Motor neuron (in vitro differentiated cells): ENCODE data around the gene TBX10. TPM values are rescaled to one million over a fixed set of nuclear protein-coding genes. Genes with fewer than 3 reads are reported as not detected.
"Not testable (repeated sequence)": the region's sequence is repeated elsewhere in the genome, so short reads cannot be mapped to it uniquely, and the experiment has no call there.

ENCODE experiments used
- ATAC-seq, 8 experiments: fragments of 200-7000 bp; cut with Tn5 transposase; replicated peaks in 6 of 8; 2 replicates each; pipeline ENCODE4 v1.8.0; 2021; ENCODE audit warnings: mild to moderate bottlenecking in 8 of 8, moderate library complexity in 8 of 8
- H3K27ac ChIP-seq, 2 donors: fragments of 250-450 bp; sonication (Bioruptor Pico); 2 replicates each; pipeline ENCODE4 v1.9.0; 2021; ENCODE audit warnings: antibody characterized with exemption in 2 of 2, mild to moderate bottlenecking in 2 of 2, moderate library complexity in 1 of 2
- H3K4me1 ChIP-seq, 2 donors: fragments of 250-450 bp; sonication (Bioruptor Pico); replicated peaks in 1 of 2; 2 replicates each; pipeline ENCODE4 v1.6.1; 2021; ENCODE audit warnings: antibody characterized with exemption in 2 of 2, mild to moderate bottlenecking in 2 of 2, moderate library complexity in 1 of 2
- H3K4me3 ChIP-seq, 5 donors: fragments of 250-450 bp; sonication (Bioruptor Pico); 2 replicates each; pipeline ENCODE4 v1.9.0; 2021; ENCODE audit warnings: antibody characterized with exemption in 5 of 5, mild to moderate bottlenecking in 5 of 5, moderate library complexity in 4 of 5
- WGBS, 10 experiments: fragments of 450-650 bp; shearing (Covaris generic); methylation state at CpG; one replicate each; pipeline ENCODE4 v1.0.0; 2022; 5-methylcytosine and 5-hydroxymethylcytosine counted together
- in situ Hi-C, 9 experiments: fragments of 400-800 bp; cut with MboI; loops; one replicate each; pipeline ENCODE4 v1.15.0; 2021; ENCODE audit warnings: low sequenced_read_pairs in 9 of 9, low pct_unique_long_range_greater_than_20kb in 2 of 9; ENCODE audit not compliant: unreplicated experiment in 9 of 9
- total RNA-seq, 8 experiments: library from RNA; unstranded; fragments of 300-600 nt; gene quantifications; 2 replicates each; pipeline versions ENCODE4 v1.2.3 to v1.2.4, GENCODE V29; 2022

Gene TBX10
- total RNA-seq, 8 experiments from 2014 or later: 0.22 to 0.71 (median 0.37) TPM; not detected in 3

DNA sequence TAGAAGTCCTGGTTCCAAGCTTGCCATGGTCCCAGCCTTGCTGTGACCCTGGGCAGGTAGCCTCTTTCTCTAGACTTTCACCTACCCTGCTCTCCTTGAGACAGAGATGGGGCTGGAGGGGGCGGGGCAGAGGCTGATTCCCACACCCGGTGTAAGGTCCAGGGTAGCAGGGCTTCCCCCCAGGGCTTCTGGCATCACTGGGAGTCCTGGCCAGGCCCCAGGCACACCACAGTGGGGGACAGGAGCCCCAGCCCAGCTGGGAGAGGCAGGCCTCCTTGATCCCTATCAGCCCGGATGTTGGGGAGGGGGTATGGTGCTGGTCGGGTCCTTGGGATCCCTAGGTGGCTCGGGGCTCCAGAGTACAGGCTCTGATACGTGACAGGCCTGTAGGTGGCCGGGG is 8.2 kb downstream of the TBX10 start:
- peak overlapping the region in 1 of 2 donors; percentile 87 for H3K27ac ChIP-seq
- H3K4me3 ChIP-seq: peak overlapping the region in 1 of 5 donors; percentile 58
- H3K4me1 ChIP-seq: peaks cover 14 to 22% of the 10 kb centered on the region in 2 donors
- in situ Hi-C loops: loop anchor here in 1 of 9 experiments (25.0 kb wide), 1 partner anchor 156 kb away; no protein-coding TSS in a partner anchor
- 52 to 100% (median 100%) methylated on average over 1 to 3 of the region's 7 CpGs; no CpG with 5 or more reads in 7 of the 10 experiments for WGBS, 10 experiments
- ATAC-seq: no peak

DNA sequence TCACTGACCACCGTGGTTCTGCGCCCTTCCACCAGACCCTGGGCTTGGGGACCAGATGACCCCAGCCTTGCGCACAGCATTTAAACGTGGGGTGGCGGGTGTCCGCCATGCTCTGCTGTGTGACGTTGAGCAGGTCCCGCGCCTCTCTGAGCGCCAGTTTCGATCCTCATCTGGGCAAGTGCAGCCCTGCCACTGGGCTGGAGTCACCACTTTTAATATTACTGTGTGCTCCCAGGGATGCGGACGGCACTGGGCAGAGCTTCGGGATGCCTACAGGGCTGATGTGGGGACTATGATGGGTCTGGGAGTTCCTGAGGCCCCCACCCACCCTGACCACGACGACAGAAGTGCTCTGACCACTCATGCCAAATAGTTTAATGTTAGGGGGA is 8.6 kb downstream of the TBX10 start:
- peak overlapping the region; percentile 81 to 87 for H3K27ac ChIP-seq
- peaks cover 14 to 22% of the 10 kb centered on the region in 2 donors for H3K4me1 ChIP-seq
- WGBS, 10 experiments: 28 to 62% (median 53%) methylated on average over 2 to 15 of the region's 16 CpGs; no CpG with 5 or more reads in 5 of the 10 experiments
- in situ Hi-C loops: loop anchor here in 1 of 9 experiments (25.0 kb wide), 1 partner anchor 156 kb away; no protein-coding TSS in a partner anchor
- no peak for ATAC-seq
- peak overlapping the region; percentile 51 to 80 (median 59) for H3K4me3 ChIP-seq

DNA sequence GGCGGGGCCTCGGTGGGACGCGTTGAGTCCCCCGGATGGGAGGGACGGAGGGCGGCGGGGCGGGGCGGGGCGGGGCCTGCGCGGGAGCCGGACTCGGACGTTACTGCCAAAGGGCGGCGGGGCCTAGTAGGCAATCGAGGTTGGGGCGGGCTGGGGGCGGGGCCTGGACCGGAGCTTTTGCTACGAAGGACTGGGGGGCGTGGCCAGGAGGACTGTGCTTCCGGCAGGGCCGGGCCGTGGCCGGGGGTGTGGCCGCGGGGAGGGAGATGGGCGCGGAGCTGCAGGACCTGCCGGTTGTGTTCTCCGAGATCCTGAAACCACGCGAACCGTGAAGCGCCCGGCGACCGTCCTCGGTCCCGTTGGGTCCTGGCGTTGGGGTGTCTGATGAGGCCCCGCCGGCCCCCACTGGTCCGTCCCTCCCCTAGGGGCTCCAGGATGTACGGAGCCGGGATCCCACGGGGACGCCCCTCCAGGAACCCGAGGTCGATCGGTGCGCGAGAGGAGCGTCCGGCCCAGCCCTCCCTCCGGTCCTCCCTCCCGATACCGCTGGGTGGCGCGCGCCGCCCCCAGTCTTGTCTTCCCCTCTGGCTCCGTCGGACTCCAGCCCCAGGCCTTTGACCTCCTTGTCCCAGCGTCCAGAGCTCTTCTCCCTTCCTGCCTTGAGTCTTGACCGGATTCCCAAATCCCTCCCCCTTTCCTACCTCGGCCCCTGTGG is 9.2 kb downstream of the TBX10 start:
- WGBS, 10 experiments: 0% methylated on average over 2 of the region's 70 CpGs; no CpG with 5 or more reads in 8 of the 10 experiments
- in situ Hi-C loops: loop anchor here in 1 of 9 experiments (25.0 kb wide), 1 partner anchor 157 kb away; no protein-coding TSS in a partner anchor
- peak; percentile 73 to 81 (median 78) for ATAC-seq
- Histone ChIP-seq H3K4me3 (peak overlapping the region; percentile 51 to 80 (median 59)), H3K4me1 (peaks cover 14 to 22% of the 10 kb centered on the region in 2 donors), H3K27ac (peak overlapping the region; percentile 81 to 87)

DNA sequence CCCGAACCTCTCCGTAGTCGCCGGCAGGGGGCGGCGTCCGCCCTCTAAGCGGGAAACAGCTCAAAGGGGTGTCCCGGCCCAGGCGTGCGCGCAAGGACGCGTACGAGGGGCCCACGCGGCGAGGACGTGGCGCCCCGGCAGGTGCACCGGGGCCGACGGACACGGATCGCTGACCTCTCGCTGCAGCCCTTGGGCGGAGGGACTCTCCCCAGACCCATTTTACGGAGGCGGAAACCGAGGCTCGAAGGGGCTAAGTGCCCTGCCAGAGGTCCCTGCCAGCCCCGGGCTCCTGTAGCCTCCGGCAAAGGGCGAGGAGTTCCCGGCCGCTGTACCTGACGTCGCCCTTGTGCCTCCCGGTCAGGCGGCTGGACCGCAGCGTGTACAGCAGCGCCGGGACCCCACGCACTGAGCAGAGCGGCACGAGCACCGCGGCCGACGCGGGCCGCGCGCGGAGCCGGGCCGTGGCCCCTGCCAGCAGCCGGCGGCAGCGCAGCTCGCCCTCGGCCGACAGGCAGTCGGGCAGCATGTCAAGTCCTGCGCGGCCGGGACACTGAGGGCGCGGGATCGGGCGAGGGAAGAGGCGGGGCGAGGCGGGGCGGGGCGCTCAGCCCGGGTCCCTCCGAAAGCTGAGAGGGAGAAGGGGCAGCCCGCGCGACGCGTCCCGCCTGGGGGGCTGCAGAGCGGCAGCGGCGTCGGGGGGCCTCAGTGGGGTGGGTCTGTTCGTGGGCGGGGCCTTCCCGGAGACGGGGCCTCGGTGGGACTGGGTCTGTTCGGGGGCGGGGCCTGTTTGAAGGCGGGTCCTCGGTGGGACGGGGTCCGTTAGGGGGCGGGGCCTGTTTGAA is 10.0 kb downstream of the TBX10 start, which contains the start of gene NUDT8:
NUDT8 (minus strand) TSS at position 552 of the 842 bp plus-strand sequence; CDS start at position 526, 26 bp downstream.
- no CpG with 5 or more reads among the region's 102 CpGs for WGBS, 10 experiments
- in situ Hi-C loops: loop anchor here in 1 of 9 experiments (25.0 kb wide), 1 partner anchor 158 kb away; no protein-coding TSS in a partner anchor
- Histone ChIP-seq H3K4me3 (peak within 1 kb of the TSS; percentile 51 to 80 (median 59)), H3K4me1 (peaks cover 14 to 22% of the 10 kb centered on the region in 2 donors), H3K27ac (peak within 1 kb of the TSS; percentile 81 to 87)
- ATAC-seq: peak; percentile 61 to 75 (median 71)

DNA sequence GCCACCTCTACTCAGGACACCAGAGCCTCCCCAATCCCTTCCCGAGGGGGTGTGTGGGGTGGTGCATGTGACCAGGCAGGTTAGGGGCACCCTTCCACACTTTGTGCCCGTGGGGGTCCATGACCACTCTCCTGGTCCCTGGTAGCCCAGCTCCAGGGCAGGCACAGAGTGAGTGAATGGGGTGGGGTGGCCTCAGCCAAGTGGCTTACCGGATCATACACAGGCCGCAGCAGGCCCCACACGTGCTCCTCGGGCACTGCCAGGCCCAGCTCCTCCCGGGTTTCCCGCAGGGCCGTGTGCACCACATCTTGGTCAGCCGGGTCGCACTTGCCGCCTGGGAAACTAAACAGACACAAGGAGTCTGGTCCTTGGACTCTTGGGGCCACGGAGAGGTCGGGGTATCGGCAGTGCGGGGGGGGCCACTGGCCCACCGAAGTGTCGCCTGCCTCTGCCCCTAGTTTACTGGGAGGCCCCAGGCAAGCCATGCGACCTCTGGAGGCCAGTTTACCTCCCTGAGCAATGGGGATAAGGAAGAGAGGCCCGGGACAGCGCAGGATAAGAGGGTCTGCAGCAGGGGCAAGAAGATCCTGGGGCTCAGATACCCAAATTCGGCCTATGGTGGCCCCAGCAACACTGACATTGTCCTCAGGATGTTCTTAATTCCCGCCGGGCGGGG is 10.7 kb downstream of the TBX10 start:
- 10 to 100% (median 38%) methylated on average over 1 to 3 of the region's 25 CpGs; no CpG with 5 or more reads in 6 of the 10 experiments for WGBS, 10 experiments
- Histone ChIP-seq H3K27ac (no peak overlapping the region), H3K4me3 (peak overlapping the region in 3 of 5 donors; percentile 51 to 80 (median 62)), H3K4me1 (peaks cover 14 to 24% of the 10 kb centered on the region in 2 donors)
- no peak for ATAC-seq
- in situ Hi-C loops: loop anchor here in 1 of 9 experiments (25.0 kb wide), 1 partner anchor 158 kb away; no protein-coding TSS in a partner anchor

DNA sequence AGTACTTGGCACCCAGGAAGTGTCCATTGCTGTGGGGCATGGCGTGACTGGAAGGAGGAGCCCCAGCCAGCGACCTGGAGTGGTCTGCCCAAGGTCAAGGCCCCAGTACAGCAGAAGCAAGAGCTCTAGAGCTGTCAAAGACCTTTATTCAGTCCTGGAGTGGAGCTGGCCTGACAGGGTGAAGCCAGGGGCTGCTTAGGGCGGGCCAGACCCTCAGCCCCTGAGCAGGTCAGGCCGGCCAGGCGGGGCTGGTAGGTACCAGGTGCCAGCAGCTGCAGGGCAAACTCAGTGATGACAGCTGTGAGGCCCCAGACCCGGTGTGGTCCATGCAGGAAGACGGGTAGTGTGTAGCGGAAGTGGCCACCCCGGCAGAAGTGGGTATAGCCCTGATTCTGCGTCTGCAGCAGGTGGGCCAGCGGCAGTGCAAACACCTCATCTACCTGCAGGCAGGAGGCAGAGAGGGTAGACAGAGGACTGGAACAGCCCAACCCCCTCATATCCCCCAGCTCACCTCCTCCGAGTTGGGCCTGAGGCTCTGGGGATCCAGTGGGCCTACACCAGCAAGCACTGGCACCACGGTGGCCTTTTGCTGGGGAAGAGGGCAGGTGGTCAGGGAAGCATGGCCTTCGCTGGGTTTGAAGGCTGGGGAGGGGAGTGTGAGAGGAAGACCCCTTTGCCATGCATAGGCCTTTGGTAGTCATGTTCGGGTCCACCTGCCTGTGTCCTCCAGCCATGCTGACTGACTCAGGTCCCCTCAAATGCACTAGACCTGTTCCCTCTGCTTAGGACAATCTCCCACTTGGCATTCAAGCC is 11.5 kb downstream of the TBX10 start:
- in situ Hi-C loops: loop anchor here in 1 of 9 experiments (25.0 kb wide), 1 partner anchor 159 kb away; no protein-coding TSS in a partner anchor
- WGBS, 10 experiments: 70 to 100% (median 100%) methylated on average over 1 to 5 of the region's 15 CpGs; no CpG with 5 or more reads in 3 of the 10 experiments
- Histone ChIP-seq H3K27ac (peak overlapping the region in 1 of 2 donors; percentile 47), H3K4me3 (no peak overlapping the region), H3K4me1 (peaks cover 14 to 29% of the 10 kb centered on the region in 2 donors)
- ATAC-seq: no peak

DNA sequence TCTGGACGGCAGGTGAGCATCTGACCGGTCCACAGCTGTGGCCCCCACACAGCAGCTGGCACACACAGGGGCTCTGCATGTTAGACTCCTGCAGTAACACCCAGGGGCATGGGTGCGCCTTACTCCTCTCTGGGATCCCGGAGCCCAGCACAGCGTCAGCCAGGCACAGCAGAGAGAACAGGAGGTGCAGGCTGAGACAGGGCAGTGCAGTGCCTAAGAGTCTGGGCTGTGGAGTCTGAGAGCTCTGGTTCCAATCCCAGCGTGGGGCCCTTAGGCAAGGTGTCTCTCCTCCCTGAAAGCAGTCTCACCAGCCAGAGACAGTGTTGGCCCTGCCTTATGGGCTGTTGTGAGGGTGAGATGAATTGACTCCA is 12.1 kb downstream of the TBX10 start:
- in situ Hi-C loops: loop anchor here in 1 of 9 experiments (25.0 kb wide), 1 partner anchor 160 kb away; no protein-coding TSS in a partner anchor
- ATAC-seq: no peak
- 60 to 97% (median 77%) methylated on average over 1 to 5 of the region's 6 CpGs; no CpG with 5 or more reads in 4 of the 10 experiments for WGBS, 10 experiments
- peaks cover 14 to 35% of the 10 kb centered on the region in 2 donors for H3K4me1 ChIP-seq
- peak overlapping the region in 1 of 2 donors; percentile 47 for H3K27ac ChIP-seq
- no peak overlapping the region for H3K4me3 ChIP-seq

DNA sequence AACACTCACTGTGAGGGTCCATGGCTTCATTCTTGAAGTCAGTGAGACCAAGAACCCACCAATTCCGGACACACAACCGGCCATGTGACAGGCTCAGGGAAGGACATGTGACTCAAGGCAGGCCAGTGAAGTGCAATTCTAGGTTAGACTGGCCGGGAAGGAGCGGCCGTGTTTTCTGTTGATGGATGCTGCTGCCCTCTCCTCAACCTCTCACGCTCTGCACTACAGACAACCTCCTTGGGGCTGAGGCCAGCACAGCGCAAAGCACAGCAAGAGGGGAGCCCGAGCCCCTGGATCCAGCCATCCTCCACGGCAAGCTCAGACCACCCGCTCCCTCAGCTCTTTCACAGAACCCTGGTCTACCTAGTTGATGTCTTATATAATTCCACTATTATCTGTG is 12.6 kb downstream of the TBX10 start:
- 17 to 100% (median 81%) methylated on average over 1 to 7 of the region's 10 CpGs; no CpG with 5 or more reads in 5 of the 10 experiments for WGBS, 10 experiments
- no peak for ATAC-seq
- in situ Hi-C loops: loop anchor here in 1 of 9 experiments (25.0 kb wide), 1 partner anchor 160 kb away; no protein-coding TSS in a partner anchor
- peak overlapping the region in 1 of 2 donors; percentile 47 for H3K27ac ChIP-seq
- H3K4me1 ChIP-seq: peaks cover 14 to 39% of the 10 kb centered on the region in 2 donors
- no peak overlapping the region for H3K4me3 ChIP-seq

DNA sequence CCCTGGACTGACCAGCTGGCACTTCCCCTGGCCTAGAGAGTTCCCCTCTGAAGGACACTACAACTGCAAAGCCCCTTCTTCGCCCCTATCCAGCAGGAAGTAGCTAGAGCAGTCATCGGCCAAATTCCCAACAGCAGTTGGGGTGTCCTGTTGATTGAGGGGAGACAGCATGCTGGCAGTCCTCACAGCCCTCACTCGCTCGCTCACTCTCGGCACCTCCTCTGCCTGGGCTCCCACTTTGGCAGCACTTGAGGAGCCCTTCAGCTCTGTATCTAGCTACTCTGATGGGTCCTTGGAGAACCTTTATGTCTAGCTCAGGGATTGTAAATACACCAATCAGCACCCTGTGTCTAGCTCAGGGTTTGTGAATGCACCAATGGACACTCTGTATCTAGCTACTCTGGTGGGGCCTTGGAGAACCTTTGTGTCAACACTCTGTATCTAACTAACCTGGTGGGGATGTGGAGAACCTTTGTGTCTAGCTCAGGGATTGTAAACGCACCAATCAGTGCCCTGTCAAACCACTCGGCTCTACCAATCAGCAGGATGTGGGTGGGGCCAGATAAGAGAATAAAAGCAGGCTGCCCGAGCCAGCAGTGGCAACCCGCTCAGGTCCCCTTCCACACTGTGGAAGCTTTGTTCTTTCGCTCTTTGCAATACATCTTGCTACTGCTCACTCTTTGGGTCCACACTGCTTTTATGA is 13.3 kb downstream of the TBX10 start:
- 80 to 100% (median 89%) methylated on average over 1 to 4 of the region's 10 CpGs; no CpG with 5 or more reads in 5 of the 10 experiments for WGBS, 10 experiments
- not testable (repeated sequence) for ATAC-seq, H3K4me3 ChIP-seq
- Histone ChIP-seq H3K4me1 (peaks cover 10 to 34% of the 10 kb centered on the region in 2 donors), H3K27ac (peak overlapping the region in 1 of 2 donors; percentile 47)
- in situ Hi-C loops: loop anchor here in 1 of 9 experiments (25.0 kb wide), 1 partner anchor 161 kb away; no protein-coding TSS in a partner anchor

DNA sequence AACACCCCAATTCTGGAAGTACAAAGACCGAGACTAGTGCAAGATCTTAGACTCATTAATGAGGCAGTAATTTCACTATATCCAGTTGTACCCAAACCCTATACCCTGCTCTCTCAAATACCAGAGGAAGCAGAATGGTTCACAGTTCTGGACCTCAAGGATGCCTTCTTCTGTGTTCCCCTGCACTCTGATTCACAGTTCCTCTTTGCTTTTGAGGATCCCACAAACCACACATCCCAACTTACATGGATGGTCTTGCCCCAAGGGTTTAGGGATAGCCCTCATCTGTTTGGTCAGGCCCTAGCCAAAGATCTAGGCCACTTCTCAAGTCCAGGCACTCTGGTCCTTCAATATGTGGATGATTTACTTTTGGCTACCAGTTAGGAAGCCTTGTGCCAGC is 15.8 kb downstream of the TBX10 start:
- whole genome bisulfite sequencing, 10 experiments: no CpG with 5 or more reads among the region's 1 CpG
- ATAC-seq, H3K4me3 ChIP-seq, in situ Hi-C loops, H3K27ac ChIP-seq: not testable (repeated sequence)
- peaks cover 4 to 30% of the 10 kb centered on the region in 2 donors for H3K4me1 ChIP-seq

DNA sequence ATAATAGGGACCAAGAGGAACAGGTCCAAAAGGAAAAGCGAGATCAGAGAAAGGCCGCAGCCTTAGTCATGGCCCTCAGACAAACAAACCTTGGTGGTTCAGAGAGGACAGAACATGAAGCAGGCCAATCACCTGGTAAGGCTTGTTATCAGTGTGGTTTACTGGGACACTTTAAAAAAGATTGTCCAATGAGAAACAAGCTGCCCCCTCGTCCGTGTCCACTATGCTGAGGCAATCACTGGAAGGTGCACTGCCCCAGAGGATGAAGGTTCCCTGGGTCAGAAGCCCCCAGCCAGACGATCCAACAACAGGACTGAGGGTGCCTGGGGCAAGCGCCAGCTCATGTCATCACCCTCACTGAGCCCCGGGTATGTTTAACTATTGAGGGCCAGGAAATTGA is 16.7 kb downstream of the TBX10 start:
- ATAC-seq, in situ Hi-C loops, H3K27ac ChIP-seq: not testable (repeated sequence)
- Histone ChIP-seq H3K4me1 (peaks cover 4 to 30% of the 10 kb centered on the region in 2 donors), H3K4me3 (peak overlapping the region in 3 of 5 donors; percentile 34 to 47 (median 41))
- WGBS, 10 experiments: 60% methylated on average over 1 of the region's 7 CpGs; no CpG with 5 or more reads in 9 of the 10 experiments
